HepG2 (cell line): ENCODE measurements around the gene TGFA. TPM values are rescaled to one million over a fixed set of nuclear protein-coding genes. Genes with fewer than 3 reads are reported as not detected.

Experiments
- DPF2 ChIP-seq: sonication (generic); formaldehyde crosslinking; IDR thresholded peaks from 2 replicates; pipeline ENCODE4 v1.4.0; 2020; ENCODE audit warnings: mild to moderate bottlenecking, low read depth, missing genetic modification reagents, borderline replicate concordance
- E2F1 ChIP-seq: sonication (generic); formaldehyde crosslinking; IDR thresholded peaks from 2 replicates; pipeline ENCODE4 v1.5.0; 2020; ENCODE audit warnings: missing genetic modification reagents
- HNRNPUL1 ChIP-seq: fragments of 200-400 bp; formaldehyde crosslinking; IDR thresholded peaks from 2 replicates; pipeline ENCODE4 v1.6.1; 2017; ENCODE audit warnings: low read depth, mild to moderate bottlenecking, low read length, moderate library complexity
- HOXD1 ChIP-seq: sonication (generic); formaldehyde crosslinking; IDR thresholded peaks from 2 replicates; pipeline ENCODE4 v1.5.0; 2020; ENCODE audit warnings: missing genetic modification reagents
- KMT2A ChIP-seq: sonication (generic); formaldehyde crosslinking; IDR thresholded peaks from 2 replicates; pipeline ENCODE4 v1.4.0; 2020; ENCODE audit warnings: missing genetic modification reagents
- NONO ChIP-seq, 2 experiments: fragments of 450-650 bp in 1 of 2; sonication (generic) in 1 of 2; formaldehyde crosslinking in 1 of 2; IDR thresholded peaks in 1 of 2; conservative IDR thresholded peaks in 1 of 2; 2 replicates each; pipeline versions ENCODE4 v1.6.1 to v1.8.0; 2017 to 2022; ENCODE audit warnings: mild to moderate bottlenecking in 1 of 2, missing genetic modification reagents in 1 of 2, moderate library complexity in 1 of 2
- PAX8 ChIP-seq: sonication (generic); formaldehyde crosslinking; IDR thresholded peaks from 2 replicates; pipeline ENCODE4 v1.8.0; 2022; ENCODE audit warnings: mild to moderate bottlenecking, missing genetic modification reagents, borderline replicate concordance
- POLR2AphosphoS2 ChIP-seq: IDR thresholded peaks from 2 replicates; pipeline ENCODE4 v1.6.1; 2011; ENCODE audit warnings: low read depth, low read length, improper control_type of control experiment
- RBAK ChIP-seq: sonication (generic); formaldehyde crosslinking; IDR thresholded peaks from 2 replicates; pipeline ENCODE4 v1.5.1; 2020; ENCODE audit warnings: mild to moderate bottlenecking, missing genetic modification reagents
- SMAD9 ChIP-seq: sonication (generic); formaldehyde crosslinking; IDR thresholded peaks from 2 replicates; pipeline ENCODE4 v1.5.1; 2020; ENCODE audit warnings: mild to moderate bottlenecking, missing genetic modification reagents
- SRSF1 ChIP-seq: fragments of 200-400 bp; formaldehyde crosslinking; optimal IDR thresholded peaks from 2 replicates; pipeline ENCODE3; 2017; ENCODE audit warnings: mild to moderate bottlenecking, low read depth, low read length, moderate library complexity
- TBX2 ChIP-seq: sonication (generic); formaldehyde crosslinking; IDR thresholded peaks from 2 replicates; pipeline ENCODE4 v1.5.0; 2020; ENCODE audit warnings: missing genetic modification reagents, mild to moderate bottlenecking, borderline replicate concordance
- TFAP4 ChIP-seq: sonication (generic); IDR thresholded peaks from 2 replicates; pipeline ENCODE4 v1.6.1; 2016; ENCODE audit warnings: low read depth, borderline replicate concordance
- TOPORS ChIP-seq: sonication (generic); formaldehyde crosslinking; IDR thresholded peaks from 2 replicates; pipeline ENCODE4 v1.8.0; 2023; ENCODE audit warnings: mild to moderate bottlenecking, missing genetic modification reagents
- XRCC5 ChIP-seq: fragments of 200-400 bp; formaldehyde crosslinking; optimal IDR thresholded peaks from 2 replicates; pipeline ENCODE3; 2017; ENCODE audit warnings: mild to moderate bottlenecking, low read length
- ZBTB33 ChIP-seq: sonication (generic); formaldehyde crosslinking; IDR thresholded peaks from 2 replicates; pipeline ENCODE4 v1.4.0; 2020; ENCODE audit warnings: missing genetic modification reagents
- ZC3H13 ChIP-seq: sonication (generic); formaldehyde crosslinking; IDR thresholded peaks from 2 replicates; pipeline ENCODE4 v1.8.1; 2023; ENCODE audit warnings: mild to moderate bottlenecking, missing genetic modification reagents, moderate library complexity
- ZFP90 ChIP-seq: sonication (generic); formaldehyde crosslinking; IDR thresholded peaks from 2 replicates; pipeline ENCODE4 v1.8.0; 2022; ENCODE audit warnings: missing genetic modification reagents, mild to moderate bottlenecking, inconsistent platforms, borderline replicate concordance
- ZMYM2 ChIP-seq: sonication (generic); formaldehyde crosslinking; IDR thresholded peaks from 2 replicates; pipeline ENCODE4 v1.8.0; 2022; ENCODE audit warnings: mild to moderate bottlenecking, missing genetic modification reagents
- ZNF232 ChIP-seq: sonication (generic); formaldehyde crosslinking; IDR thresholded peaks from 2 replicates; pipeline ENCODE4 v1.4.0; 2020; ENCODE audit warnings: missing genetic modification reagents, borderline replicate concordance
- ZNF432 ChIP-seq: sonication (generic); formaldehyde crosslinking; IDR thresholded peaks from 2 replicates; pipeline ENCODE4 v1.5.0; 2020; ENCODE audit warnings: missing genetic modification reagents, mild to moderate bottlenecking, borderline replicate concordance
- ZNF510 ChIP-seq: sonication (generic); formaldehyde crosslinking; IDR thresholded peaks from 2 replicates; pipeline ENCODE4 v1.4.0; 2020; ENCODE audit warnings: low read depth, mild to moderate bottlenecking, missing genetic modification reagents
- ZNF562 ChIP-seq: sonication (generic); formaldehyde crosslinking; IDR thresholded peaks from 2 replicates; pipeline ENCODE4 v1.8.0; 2022; ENCODE audit warnings: missing genetic modification reagents, borderline replicate concordance
- ZNF564 ChIP-seq: sonication (generic); formaldehyde crosslinking; IDR thresholded peaks from 2 replicates; pipeline ENCODE4 v1.8.1; 2023; ENCODE audit warnings: mild to moderate bottlenecking, missing genetic modification reagents
- ZNF670 ChIP-seq: sonication (generic); formaldehyde crosslinking; IDR thresholded peaks from 2 replicates; pipeline ENCODE4 v1.8.0; 2022; ENCODE audit warnings: mild to moderate bottlenecking, missing genetic modification reagents, borderline replicate concordance
- ZNF709 ChIP-seq: sonication (generic); formaldehyde crosslinking; IDR thresholded peaks from 2 replicates; pipeline ENCODE4 v1.5.0; 2020; ENCODE audit warnings: mild to moderate bottlenecking, missing genetic modification reagents
- ZNF773 ChIP-seq: sonication (generic); formaldehyde crosslinking; IDR thresholded peaks from 2 replicates; pipeline ENCODE4 v1.4.0; 2020; ENCODE audit warnings: missing genetic modification reagents, borderline replicate concordance
- polyA plus RNA-seq, 8 experiments: library from polyadenylated mRNA; depleted of rRNA in 3 of 8; stranded (reverse) in 7 of 8; unstranded in 1 of 8; fragments of >200 nt; fragmentation: Illumina TruSeq in 4 of 8; extraction: Trizol in 4 of 8; gene quantifications; 2 replicates each; pipeline versions ENCODE4 v1.2.1 to v1.2.3, GENCODE V29; 2011 to 2016; ENCODE audit warnings: low read depth in 4 of 8, missing spikeins in 1 of 8, mixed read lengths in 1 of 8; ENCODE audit not compliant: insufficient read depth in 1 of 8
- total RNA-seq, 5 experiments: library from RNA; depleted of rRNA; stranded (reverse); fragments of >200 nt; fragmentation: Illumina TruSeq; extraction: Trizol; gene quantifications; 2 replicates each; pipeline ENCODE4 v1.2.3, GENCODE V29; 2016; ENCODE audit warnings: low read depth in 1 of 5

Gene TGFA
- total and polyA plus RNA-seq, 2 of the 13 experiments (the other 11 are each of a cell fraction or from before 2014, with no cell fraction given) = 7.8 to 15.3 TPM

DNA sequence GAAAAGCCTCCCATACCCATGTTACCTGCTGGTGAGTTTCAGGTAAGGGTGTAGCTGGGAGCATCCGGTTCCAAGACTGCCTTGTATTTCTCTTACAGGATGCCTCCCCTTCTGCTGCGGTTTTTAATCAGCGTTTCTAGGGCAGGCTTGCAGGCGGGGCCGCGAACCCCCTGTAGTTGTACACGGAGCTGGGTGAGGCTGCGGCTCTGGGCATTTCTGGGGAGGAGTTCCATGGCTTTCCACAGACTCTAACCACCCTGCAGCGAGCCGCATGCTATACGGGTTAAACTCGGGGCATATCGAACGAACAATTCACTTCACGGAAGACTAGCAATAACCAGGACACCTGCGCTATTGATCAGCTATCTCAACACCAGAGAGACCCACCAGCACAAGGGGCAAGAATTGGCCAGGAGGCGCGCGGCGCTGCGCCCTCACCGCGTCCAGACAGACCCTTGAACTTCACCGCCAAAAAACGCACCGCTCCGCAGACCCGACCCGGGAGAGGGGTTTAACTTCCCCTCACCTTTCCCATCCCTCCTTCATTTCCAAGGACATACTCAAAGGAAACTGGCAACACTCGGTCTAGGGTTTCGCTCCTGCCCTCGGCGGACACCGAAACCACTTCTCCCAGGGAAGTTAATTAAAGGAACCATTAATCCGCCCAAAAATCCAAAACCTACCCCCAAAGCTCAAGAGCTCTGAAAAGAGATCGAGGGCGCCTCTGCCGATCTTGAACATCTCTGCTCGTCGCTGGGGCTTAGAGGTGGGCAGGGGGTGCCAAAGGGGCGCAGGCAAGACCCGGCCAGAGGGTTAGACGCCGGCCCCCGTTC lies 909 bp downstream of the TGFA start (continued):
- no peak for TF ChIP-seq ZNF670 (CRISPR knock-in tag)
- TF ChIP-seq ZNF773 = no peak
- TF ChIP-seq HOXD1 (CRISPR knock-in tag) = no peak
- no peak for TF ChIP-seq ZNF562 (CRISPR knock-in tag)
- 0 out of 2 replicates have a peak, but pooled peaks have one; percentile 35 for TF ChIP-seq E2F1 (CRISPR knock-in tag)
- TF ChIP-seq TBX2 = peak; percentile 29; the same call in 1 of the 2 replicates
- TF ChIP-seq TOPORS = no peak
- TF ChIP-seq KMT2A = no peak
- 0 out of 2 replicates have a peak, but pooled peaks have one; percentile 13 for TF ChIP-seq ZFP90 (CRISPR knock-in tag)
- TF ChIP-seq ZMYM2 (CRISPR knock-in tag) = no peak
- no peak for TF ChIP-seq ZC3H13 (CRISPR knock-in tag)
- TF ChIP-seq HNRNPUL1 = no peak
- TF ChIP-seq XRCC5 = peak; percentile 51
- TF ChIP-seq ZNF432 = no peak
- TF ChIP-seq ZNF709 = no peak
- TF ChIP-seq ZBTB33 (CRISPR knock-in tag) = no peak
- peak; percentile 37 for TF ChIP-seq SRSF1
- no peak for TF ChIP-seq PAX8 (CRISPR knock-in tag)
- TF ChIP-seq TFAP4 = no peak
- TF ChIP-seq ZNF232 (CRISPR knock-in tag) = no peak
- TF ChIP-seq ZNF564 = peak; percentile 37; the same call in 1 of the 2 replicates
- TF ChIP-seq POLR2AphosphoS2 = no peak
- TF ChIP-seq DPF2 (CRISPR knock-in tag) = no peak
- 0 out of 2 replicates have a peak, but pooled peaks have one; percentile 16 for TF ChIP-seq ZNF510 (CRISPR knock-in tag)
- no peak for TF ChIP-seq NONO (IDR thresholded peaks at IDR 0.05)
- TF ChIP-seq NONO (CRISPR knock-in tag; conservative IDR thresholded peaks at IDR 0.05) = no peak
- TF ChIP-seq RBAK (CRISPR knock-in tag) = no peak
- no peak for TF ChIP-seq SMAD9 (CRISPR knock-in tag)
